Thyroid gland (tissue), 4 donors: ENCODE measurements around the gene NCMAP. TPM values are rescaled to one million over a fixed set of nuclear protein-coding genes. Genes with fewer than 3 reads are reported as not detected.

ENCODE experiments used
- DNase-seq, 2 donors: peaks; one replicate each; pipeline ENCODE4 v3.0.0-alpha.2; 2019
- H3K27ac ChIP-seq, 3 donors: fragments of 200-600 bp; sonication (generic); 1 replicate in 2 of 3; 2 replicates in 1 of 3; pipeline ENCODE4 v1.5.1; 2016 to 2019; ENCODE audit warnings: mild to moderate bottlenecking in 1 of 3, moderate library complexity in 1 of 3
- H3K27me3 ChIP-seq: fragments of 200-600 bp; sonication (generic); one replicate; pipeline ENCODE4 v1.5.1; 2019
- H3K36me3 ChIP-seq, 2 donors: fragments of 200-600 bp; sonication (generic); one replicate each; pipeline ENCODE4 v1.5.1; 2016 to 2019
- H3K4me1 ChIP-seq, 2 donors: fragments of 200-600 bp; sonication (generic); one replicate each; pipeline ENCODE4 v1.5.1; 2017 to 2019
- H3K4me3 ChIP-seq, 3 donors: fragments of 200-600 bp; sonication (generic); replicated peaks in 1 of 3; 1 replicate in 2 of 3; 2 replicates in 1 of 3; pipeline ENCODE4 v1.5.1; 2016; ENCODE audit warnings: mild to moderate bottlenecking in 1 of 3
- H3K9me3 ChIP-seq: fragments of 200-600 bp; sonication (generic); one replicate; pipeline ENCODE4 v1.5.1; 2017
- CTCF ChIP-seq, 6 experiments: fragments of 200-600 bp in 3 of 6; fragments of 450-650 bp in 3 of 6; sonication (generic) in 3 of 6; IDR thresholded peaks; one replicate each; pipeline ENCODE4 v1.5.1; 2016 to 2019; ENCODE audit warnings: antibody characterized with exemption in 6 of 6, mild to moderate bottlenecking in 2 of 6, inconsistent platforms in 1 of 6, moderate library complexity in 1 of 6
- POLR2A ChIP-seq, 2 donors: fragments of 450-650 bp; IDR thresholded peaks; one replicate each; pipeline ENCODE4 v1.6.1; 2017; ENCODE audit warnings: antibody characterized with exemption in 2 of 2, mild to moderate bottlenecking in 2 of 2, moderate library complexity in 1 of 2
- WGBS, 2 donors: methylation state at CpG; one replicate each; pipeline ENCODE4 v1.1.5; 2017; 5-methylcytosine and 5-hydroxymethylcytosine counted together
- intact Hi-C: fragments of 100-400 bp; cut with DNase I; formaldehyde crosslinking; loops from one replicate; pipeline ENCODE4 v1.15.1; 2023
- total RNA-seq, 4 donors: library from RNA; depleted of rRNA; stranded (reverse); fragments of >200 nt; gene quantifications; one replicate each; pipeline ENCODE4 v1.2.3, GENCODE V29; 2016

NCMAP gene
- total RNA-seq, 4 donors from 2014 or later: 2.8 to 9.4 (median 7.3) TPM

GRCh38 chr1:24589200-24589599 is 33.3 kb downstream of the NCMAP start:
- WGBS, 2 donors: 50 to 75% methylated on average over 2 to 3 of the region's 3 CpGs
- TF ChIP-seq CTCF (IDR thresholded peaks at IDR 0.05) (no peak), POLR2A (IDR thresholded peaks at IDR 0.05) (no peak)
- no peaks in the 10 kb centered on the region for H3K9me3 ChIP-seq
- no peaks in the 10 kb centered on the region for H3K36me3 ChIP-seq
- H3K27ac ChIP-seq: no peak overlapping the region
- H3K4me1 ChIP-seq: peaks cover 5 to 12% of the 10 kb centered on the region in 2 donors
- intact Hi-C loops: no loop called here
- DNase-seq: no peak
- no peak overlapping the region for H3K4me3 ChIP-seq
- no peaks in the 10 kb centered on the region for H3K27me3 ChIP-seq

- intact Hi-C loops: no loop called here
- WGBS, 2 donors: 83 to 93% methylated on average over 2 to 3 of the region's 3 CpGs
- DNase-seq: no peak
- no peaks in the 10 kb centered on the region for H3K36me3 ChIP-seq
- no peaks in the 10 kb centered on the region for H3K9me3 ChIP-seq
- H3K27me3 ChIP-seq: no peaks in the 10 kb centered on the region
- H3K27ac ChIP-seq: no peak overlapping the region
- TF ChIP-seq POLR2A (IDR thresholded peaks at IDR 0.05) (no peak), CTCF (IDR thresholded peaks at IDR 0.05) (no peak)
- H3K4me3 ChIP-seq: no peak overlapping the region
- H3K4me1 ChIP-seq: peaks cover 4 to 9% of the 10 kb centered on the region in 2 donors
These were observed 35.9 kb downstream of the NCMAP start for GRCh38 chr1:24591781-24592180.

- H3K4me3 ChIP-seq: no peak overlapping the region
- intact Hi-C loops: no loop called here
- DNase-seq: peak in 1 of 2 donors; percentile 25
- H3K27me3 ChIP-seq: no peaks in the 10 kb centered on the region
- no peaks in the 10 kb centered on the region for H3K36me3 ChIP-seq
- TF ChIP-seq POLR2A (IDR thresholded peaks at IDR 0.05) (no peak), CTCF (IDR thresholded peaks at IDR 0.05) (no peak)
- 33 to 40% methylated on average over 3 of the region's 3 CpGs for WGBS, 2 donors
- peaks cover 0 to 6% of the 10 kb centered on the region in 2 donors for H3K4me1 ChIP-seq
- no peaks in the 10 kb centered on the region for H3K9me3 ChIP-seq
- H3K27ac ChIP-seq: no peak overlapping the region
These were observed 38.4 kb downstream of the NCMAP start for GRCh38 chr1:24594328-24594598.

GRCh38 chr1:24596401-24596880 is 40.6 kb downstream of the NCMAP start:
- Histone ChIP-seq H3K27ac (no peak overlapping the region), H3K4me3 (no peak overlapping the region), H3K9me3 (no peaks in the 10 kb centered on the region), H3K27me3 (no peaks in the 10 kb centered on the region), H3K36me3 (no peaks in the 10 kb centered on the region), H3K4me1 (peaks cover 0 to 6% of the 10 kb centered on the region in 2 donors)
- DNase-seq: no peak
- 85 to 90% methylated on average over 9 of the region's 9 CpGs for WGBS, 2 donors
- TF ChIP-seq CTCF (IDR thresholded peaks at IDR 0.05): no peak
- no peak for TF ChIP-seq POLR2A (IDR thresholded peaks at IDR 0.05)
- intact Hi-C loops: no loop called here

GRCh38 chr1:24599265-24599664 is 43.4 kb downstream of the NCMAP start:
- Histone ChIP-seq H3K4me3 (no peak overlapping the region), H3K36me3 (no peaks in the 10 kb centered on the region), H3K27me3 (no peaks in the 10 kb centered on the region), H3K27ac (no peak overlapping the region), H3K4me1 (peaks cover 0 to 3% of the 10 kb centered on the region in 2 donors), H3K9me3 (no peaks in the 10 kb centered on the region)
- TF ChIP-seq POLR2A (IDR thresholded peaks at IDR 0.05) (no peak), CTCF (IDR thresholded peaks at IDR 0.05) (no peak)
- 93 to 96% methylated on average over 3 of the region's 3 CpGs for WGBS, 2 donors
- intact Hi-C loops: no loop called here
- no peak for DNase-seq
